Endothelial cell of umbilical vein (primary cell): ENCODE results near the gene PDE4B. TPM values are rescaled to one million over a fixed set of nuclear protein-coding genes. Genes with fewer than 3 reads are reported as not detected.

Experiments
- BruUV-seq: library from RNA; stranded (reverse); fragments of 400-500 nt; replicated peaks from 2 replicates; lab custom pipeline; 2021; lab: Mats Ljungman, UMichigan
- CTCF ChIA-PET: fragments of 300-600, 350-600 bp; sonication (Branson Sonifier 250); formaldehyde crosslinking; loops from one replicate; lab custom pipeline; 2021; ENCODE audit warnings: antibody characterized with exemption, inconsistent platforms; lab: Charles Lee
- POLR2A ChIA-PET: fragments of 300-600, 350-600 bp; sonication (Branson Sonifier 250); formaldehyde crosslinking; loops from one replicate; lab custom pipeline; 2021; ENCODE audit warnings: antibody characterized with exemption, inconsistent platforms; lab: Charles Lee
- DNase-seq: peaks from one replicate; pipeline ENCODE4 v3.0.0-alpha.2; 2011; ENCODE audit warnings: low read depth, low spot score
- FAIRE-seq: peaks from 2 replicates; lab custom pipeline; 2011; peaks lifted over from hg19 to GRCh38; lab: Jason Lieb, UNC
- H2AFZ ChIP-seq: 2 replicates; pipeline ENCODE4 v1.6.0; 2012; ENCODE audit warnings: low read depth, low read length, control low read depth, inconsistent platforms
- H3K27ac ChIP-seq: 2 replicates; pipeline ENCODE4 v1.5.1; 2011; ENCODE audit warnings: low read depth, mild to moderate bottlenecking, control low read depth, low read length, moderate library complexity; ENCODE audit not compliant: insufficient read depth
- H3K27me3 ChIP-seq, 2 experiments: 2 replicates each; pipeline versions ENCODE4 v1.6.0 to v1.6.1; 2011; ENCODE audit warnings: low read length in 2 of 2, mixed read lengths in 1 of 2; ENCODE audit not compliant: control insufficient read depth in 2 of 2, insufficient read depth in 2 of 2
- H3K36me3 ChIP-seq, 2 experiments: 2 replicates in 1 of 2; 3 replicates in 1 of 2; pipeline ENCODE4 v1.5.1; 2011; ENCODE audit warnings: low read length in 2 of 2, mild to moderate bottlenecking in 1 of 2, moderate library complexity in 1 of 2; ENCODE audit not compliant: control insufficient read depth in 2 of 2, insufficient read depth in 2 of 2; ENCODE audit errors: extremely low read depth in 1 of 2
- H3K4me1 ChIP-seq: 3 replicates; pipeline ENCODE4 v1.5.1; 2011; ENCODE audit warnings: mild to moderate bottlenecking, low read length; ENCODE audit not compliant: control insufficient read depth, insufficient read depth; ENCODE audit errors: extremely low read depth
- H3K4me2 ChIP-seq: 2 replicates; pipeline ENCODE4 v1.6.1; 2011; ENCODE audit warnings: low read length, control low read depth, mixed read lengths; ENCODE audit not compliant: insufficient read depth
- H3K4me3 ChIP-seq, 3 experiments: fragments of 200-600 bp in 1 of 3; sonication (generic), shearing (Covaris generic) in 1 of 3; replicated peaks in 1 of 3; 2 replicates each; pipeline ENCODE4 v1.5.1; 2011 to 2016; ENCODE audit warnings: control low read depth in 3 of 3, low read length in 3 of 3, mild to moderate bottlenecking in 2 of 3, inconsistent platforms in 1 of 3, low read depth in 1 of 3, moderate library complexity in 1 of 3; ENCODE audit not compliant: insufficient read depth in 1 of 3
- H3K79me2 ChIP-seq: 2 replicates; pipeline ENCODE4 v1.6.0; 2012; ENCODE audit warnings: low read length, inconsistent platforms; ENCODE audit not compliant: control insufficient read depth, insufficient read depth
- H3K9ac ChIP-seq: replicated peaks from 2 replicates; pipeline ENCODE3; 2011; ENCODE audit warnings: low read length, control low read depth; ENCODE audit not compliant: insufficient read depth; ENCODE audit errors: extremely low read depth
- H3K9me1 ChIP-seq: replicated peaks from 3 replicates; pipeline ENCODE4 v1.6.0; 2011; ENCODE audit warnings: mild to moderate bottlenecking, low read length; ENCODE audit not compliant: control insufficient read depth, insufficient read depth; ENCODE audit errors: extremely low read depth
- H3K9me3 ChIP-seq: replicated peaks from 2 replicates; pipeline ENCODE4 v1.5.1; 2012; ENCODE audit warnings: low read length, inconsistent platforms; ENCODE audit not compliant: control insufficient read depth, insufficient read depth
- H4K20me1 ChIP-seq: replicated peaks from 2 replicates; pipeline ENCODE3; 2011; ENCODE audit warnings: mild to moderate bottlenecking, low read length; ENCODE audit not compliant: control insufficient read depth, insufficient read depth; ENCODE audit errors: extremely low read depth
- EZH2 ChIP-seq: IDR thresholded peaks from 2 replicates; pipeline ENCODE4 v1.6.1; 2012; ENCODE audit warnings: borderline replicate concordance, low read depth, mild to moderate bottlenecking, moderate library complexity, low read length, inconsistent platforms; ENCODE audit not compliant: severe bottlenecking
- FOS ChIP-seq: IDR thresholded peaks from 2 replicates; pipeline ENCODE4 v1.6.1; 2011; ENCODE audit warnings: mild to moderate bottlenecking, low read length, moderate library complexity, borderline replicate concordance; ENCODE audit not compliant: insufficient read depth
- GATA2 ChIP-seq: IDR thresholded peaks from 2 replicates; pipeline ENCODE4 v1.7.0; 2011; ENCODE audit warnings: low read depth, mild to moderate bottlenecking, moderate library complexity, mixed read lengths, low read length; ENCODE audit not compliant: insufficient read length, insufficient read depth
- JUN ChIP-seq: IDR thresholded peaks from 2 replicates; pipeline ENCODE4 v1.6.1; 2011; ENCODE audit warnings: borderline replicate concordance, low read depth; ENCODE audit not compliant: insufficient read length, insufficient read depth
- MYC ChIP-seq: IDR thresholded peaks from one replicate; pipeline ENCODE4 v1.6.1; 2011; ENCODE audit warnings: mild to moderate bottlenecking, low read depth, low read length
- POLR2A ChIP-seq: IDR thresholded peaks from 2 replicates; pipeline ENCODE4 v1.6.1; 2012; ENCODE audit warnings: low read depth, mild to moderate bottlenecking, control low read depth, low read length
- POLR2AphosphoS5 ChIP-seq: IDR thresholded peaks from 2 replicates; pipeline ENCODE4 v1.6.1; 2012; ENCODE audit warnings: low read depth, mild to moderate bottlenecking, control low read depth, low read length, moderate library complexity; ENCODE audit not compliant: insufficient read depth
- dilution Hi-C: fragments of 300-500 bp; cut with MboI; formaldehyde crosslinking; loops from one replicate; pipeline ENCODE4 v1.15.0; 2019; ENCODE audit warnings: low sequenced_read_pairs; ENCODE audit not compliant: extremely low pct_ligation_motif_present
- intact Hi-C: fragments of 100-400 bp; cut with micrococcal nuclease; formaldehyde crosslinking; loops from one replicate; pipeline ENCODE4 v1.10.0; 2022
- polyA plus RNA-seq, 4 experiments: library from polyadenylated mRNA; depleted of rRNA in 3 of 4; stranded (reverse) in 3 of 4; unstranded in 1 of 4; fragments of >200 nt; gene quantifications; 2 replicates each; pipeline versions ENCODE4 v1.2.1 to v1.2.3, GENCODE V29; 2011 to 2012; ENCODE audit warnings: missing spikeins in 1 of 4
- total RNA-seq: library from RNA; stranded (reverse); gene quantifications from 2 replicates; pipeline ENCODE4 v1.2.3, GENCODE V29; 2021
- TF ChIP-seq, protein P1 (sequence below), 2 donors: IDR thresholded peaks; 1 replicate in 1 of 2; 2 replicates in 1 of 2; pipeline ENCODE4 v1.5.1; 2011; ENCODE audit warnings: low read length in 2 of 2, mild to moderate bottlenecking in 2 of 2, moderate library complexity in 2 of 2, control low read depth in 1 of 2, inconsistent platforms in 1 of 2, low read depth in 1 of 2; ENCODE audit not compliant: insufficient read depth in 1 of 2; ENCODE audit errors: extremely low read depth in 1 of 2
- TF ChIP-seq, protein P2 (sequence below): IDR thresholded peaks from 2 replicates; pipeline ENCODE4 v1.6.1; 2011; ENCODE audit not compliant: insufficient read depth, insufficient read length

The PDE4B gene
- total and polyA plus RNA-seq, 2 donors (not counting 3 experiments of a cell fraction or from before 2014, with no cell fraction given), result 63.5 to 69.8 TPM

DNA sequence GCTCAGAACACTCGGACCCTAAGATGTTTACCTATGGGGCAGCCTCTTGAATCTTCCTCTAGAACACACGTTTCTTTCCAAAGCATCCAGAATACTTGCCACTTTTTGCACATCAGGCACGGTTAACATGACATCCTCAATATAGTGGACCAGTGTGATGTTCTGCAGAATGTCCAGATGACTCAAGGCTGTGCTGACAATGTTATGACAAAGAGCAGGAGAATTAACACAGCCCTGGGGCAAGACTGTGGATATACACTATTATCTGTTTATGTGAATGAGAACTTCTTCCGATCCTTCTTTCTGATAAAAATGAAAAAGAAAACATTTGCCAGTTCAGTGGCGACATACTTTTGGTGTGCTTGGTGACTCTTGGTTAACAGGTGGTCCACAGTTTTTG, 154.3 kb downstream of the PDE4B start:
- Histone ChIP-seq H3K4me3 (no peak overlapping the region), H3K27ac (no peak overlapping the region), H3K27me3 (peaks cover 0 to 2% of the 10 kb centered on the region in 2 experiments), H3K36me3 (no peaks in the 10 kb centered on the region), H3K4me1 (no peaks in the 10 kb centered on the region), H2AFZ (no peak overlapping the region), H3K4me2 (no peak overlapping the region), H4K20me1 (no peaks in the 10 kb centered on the region), H3K9me3 (no peaks in the 10 kb centered on the region), H3K9me1 (no peaks in the 10 kb centered on the region), H3K79me2 (no peaks in the 10 kb centered on the region), H3K9ac (no peak overlapping the region)
- BruUV-seq, result no TSS peak
- ChIA-PET POLR2A (no interaction called here), CTCF (interaction anchor here (1.3 kb wide), 1 partner anchor 229 kb away, joined by 4 read pairs; no protein-coding TSS in a partner anchor)
- intact Hi-C loops, result no loop called here
- FAIRE-seq (no peak), DNase-seq (no peak)
- dilution Hi-C loops, result no loop called here
- no peak for TF ChIP-seq EZH2
- no peak for TF ChIP-seq MYC
- TF ChIP-seq, protein P1, sequence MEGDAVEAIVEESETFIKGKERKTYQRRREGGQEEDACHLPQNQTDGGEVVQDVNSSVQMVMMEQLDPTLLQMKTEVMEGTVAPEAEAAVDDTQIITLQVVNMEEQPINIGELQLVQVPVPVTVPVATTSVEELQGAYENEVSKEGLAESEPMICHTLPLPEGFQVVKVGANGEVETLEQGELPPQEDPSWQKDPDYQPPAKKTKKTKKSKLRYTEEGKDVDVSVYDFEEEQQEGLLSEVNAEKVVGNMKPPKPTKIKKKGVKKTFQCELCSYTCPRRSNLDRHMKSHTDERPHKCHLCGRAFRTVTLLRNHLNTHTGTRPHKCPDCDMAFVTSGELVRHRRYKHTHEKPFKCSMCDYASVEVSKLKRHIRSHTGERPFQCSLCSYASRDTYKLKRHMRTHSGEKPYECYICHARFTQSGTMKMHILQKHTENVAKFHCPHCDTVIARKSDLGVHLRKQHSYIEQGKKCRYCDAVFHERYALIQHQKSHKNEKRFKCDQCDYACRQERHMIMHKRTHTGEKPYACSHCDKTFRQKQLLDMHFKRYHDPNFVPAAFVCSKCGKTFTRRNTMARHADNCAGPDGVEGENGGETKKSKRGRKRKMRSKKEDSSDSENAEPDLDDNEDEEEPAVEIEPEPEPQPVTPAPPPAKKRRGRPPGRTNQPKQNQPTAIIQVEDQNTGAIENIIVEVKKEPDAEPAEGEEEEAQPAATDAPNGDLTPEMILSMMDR (IDR thresholded peaks at IDR 0.05; ENCODE audit: extremely low read depth in 1 of 2, insufficient read depth in 1 of 2, low read depth in 1 of 2, low read length in 2 of 2), result no peak
- no peak for TF ChIP-seq FOS
- TF ChIP-seq POLR2AphosphoS5, result no peak
- no peak for TF ChIP-seq GATA2
- TF ChIP-seq, protein P2, sequence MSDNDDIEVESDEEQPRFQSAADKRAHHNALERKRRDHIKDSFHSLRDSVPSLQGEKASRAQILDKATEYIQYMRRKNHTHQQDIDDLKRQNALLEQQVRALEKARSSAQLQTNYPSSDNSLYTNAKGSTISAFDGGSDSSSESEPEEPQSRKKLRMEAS, result no peak
- no peak for TF ChIP-seq JUN
- TF ChIP-seq POLR2A, result no peak
